H9 (cell line): Measurements from ENCODE around the gene NFASC. TPM values are rescaled to one million over a fixed set of nuclear protein-coding genes. Genes with fewer than 3 reads are reported as not detected.

Experiments
- DNase-seq: peaks from one replicate; pipeline ENCODE4 v3.0.0-alpha.2; 2017
- H2AFZ ChIP-seq: one replicate; pipeline ENCODE4 v1.6.1; 2013; ENCODE audit warnings: mild to moderate bottlenecking, low read length, control low read depth, moderate library complexity
- H2AK5ac ChIP-seq: 2 replicates; pipeline ENCODE4 v1.6.1; 2013; ENCODE audit warnings: low read length, control low read depth, mixed read lengths; ENCODE audit not compliant: insufficient read length
- H2BK120ac ChIP-seq: one replicate; pipeline ENCODE4 v1.6.1; 2013; ENCODE audit warnings: low read depth, mild to moderate bottlenecking, low read length, control low read depth, inconsistent platforms; ENCODE audit not compliant: poor library complexity, severe bottlenecking
- H2BK12ac ChIP-seq: 2 replicates; pipeline ENCODE4 v1.6.1; 2013; ENCODE audit warnings: low read length, control low read depth, mixed read lengths, low read depth; ENCODE audit not compliant: insufficient read length
- H2BK15ac ChIP-seq: 2 replicates; pipeline ENCODE4 v1.6.1; 2013; ENCODE audit warnings: low read depth, low read length, control low read depth
- H2BK20ac ChIP-seq: one replicate; pipeline ENCODE4 v1.6.1; 2013; ENCODE audit warnings: low read depth, mild to moderate bottlenecking, low read length, control low read depth, inconsistent platforms; ENCODE audit not compliant: poor library complexity, severe bottlenecking
- H2BK5ac ChIP-seq: 2 replicates; pipeline ENCODE4 v1.6.1; 2013; ENCODE audit warnings: low read length, control low read depth, mixed read lengths; ENCODE audit not compliant: insufficient read length
- H3K14ac ChIP-seq: 2 replicates; pipeline ENCODE4 v1.6.1; 2013; ENCODE audit warnings: low read length, control low read depth; ENCODE audit not compliant: insufficient read depth
- H3K18ac ChIP-seq: 2 replicates; pipeline ENCODE4 v1.6.1; 2013; ENCODE audit warnings: low read depth, mild to moderate bottlenecking, mixed read lengths, low read length, control low read depth; ENCODE audit not compliant: insufficient read length
- H3K23ac ChIP-seq: 2 replicates; pipeline ENCODE4 v1.6.1; 2013; ENCODE audit warnings: low read length, control low read depth, mixed read lengths, low read depth; ENCODE audit not compliant: insufficient read length
- H3K23me2 ChIP-seq: 2 replicates; pipeline ENCODE4 v1.6.1; 2013; ENCODE audit warnings: low read depth, mild to moderate bottlenecking, mixed read lengths, low read length, control low read depth; ENCODE audit not compliant: insufficient read length, poor library complexity, severe bottlenecking
- H3K27ac ChIP-seq: 2 replicates; pipeline ENCODE4 v1.5.1; 2013; ENCODE audit warnings: low read length, control low read depth, mixed read lengths, low read depth; ENCODE audit not compliant: insufficient read length
- H3K27me3 ChIP-seq: 2 replicates; pipeline ENCODE4 v1.6.1; 2013; ENCODE audit warnings: low read length, control low read depth, inconsistent platforms; ENCODE audit not compliant: insufficient read depth
- H3K4ac ChIP-seq: 2 replicates; pipeline ENCODE4 v1.6.1; 2013; ENCODE audit warnings: low read depth, mild to moderate bottlenecking, control low read depth, inconsistent platforms, low read length, moderate library complexity
- H3K4me1 ChIP-seq: 2 replicates; pipeline ENCODE4 v1.6.1; 2013; ENCODE audit warnings: low read length, control low read depth, inconsistent platforms; ENCODE audit not compliant: insufficient read depth
- H3K4me2 ChIP-seq: 2 replicates; pipeline ENCODE4 v1.6.1; 2013; ENCODE audit warnings: low read length, control low read depth, mixed read lengths; ENCODE audit not compliant: insufficient read length, insufficient read depth
- H3K56ac ChIP-seq: 2 replicates; pipeline ENCODE4 v1.6.1; 2013; ENCODE audit warnings: low read depth, mild to moderate bottlenecking, mixed read lengths, low read length, control low read depth; ENCODE audit not compliant: insufficient read length
- H3K79me1 ChIP-seq: 2 replicates; pipeline ENCODE4 v1.6.1; 2013; ENCODE audit warnings: low read depth, mild to moderate bottlenecking, moderate library complexity, low read length, control low read depth, inconsistent platforms; ENCODE audit not compliant: insufficient read depth, poor library complexity, severe bottlenecking
- H3K79me2 ChIP-seq: 2 replicates; pipeline ENCODE4 v1.6.1; 2013; ENCODE audit warnings: low read length, control low read depth, inconsistent platforms; ENCODE audit not compliant: insufficient read depth
- H3K9ac ChIP-seq: 2 replicates; pipeline ENCODE4 v1.6.1; 2013; ENCODE audit warnings: low read length, control low read depth, mixed read lengths; ENCODE audit not compliant: insufficient read length; ENCODE audit errors: extremely low read depth
- H3K9me3 ChIP-seq: one replicate; pipeline ENCODE4 v1.6.1; 2013; ENCODE audit warnings: low read depth, low read length, inconsistent platforms; ENCODE audit not compliant: control insufficient read depth
- H3T11ph ChIP-seq: one replicate; pipeline ENCODE4 v1.6.1; 2013; ENCODE audit warnings: mild to moderate bottlenecking, low read length, control low read depth, inconsistent platforms
- H4K20me1 ChIP-seq: one replicate; pipeline ENCODE4 v1.6.1; 2013; ENCODE audit not compliant: control insufficient read depth, insufficient read length, insufficient read depth
- H4K5ac ChIP-seq: 2 replicates; pipeline ENCODE4 v1.6.1; 2013; ENCODE audit warnings: low read depth, mild to moderate bottlenecking, mixed read lengths, low read length, control low read depth; ENCODE audit not compliant: insufficient read length
- H4K8ac ChIP-seq: replicated peaks from 2 replicates; pipeline ENCODE4 v1.6.1; 2013; ENCODE audit warnings: low read length, control low read depth, mixed read lengths, low read depth; ENCODE audit not compliant: insufficient read length
- H4K91ac ChIP-seq: 2 replicates; pipeline ENCODE4 v1.6.1; 2013; ENCODE audit warnings: low read depth, mild to moderate bottlenecking, moderate library complexity, mixed read lengths, low read length, control low read depth; ENCODE audit not compliant: insufficient read length
- H3K27ac Mint-ChIP-seq, 3 experiments: 2 replicates in 2 of 3; 3 replicates in 1 of 3; pipeline ENCODE4 v1.8.0; 2020 to 2021; ENCODE audit warnings: mixed read lengths in 3 of 3, mild to moderate bottlenecking in 1 of 3, moderate library complexity in 1 of 3
- H3K27me3 Mint-ChIP-seq: 2 replicates; pipeline ENCODE4 v1.8.0; 2021; ENCODE audit warnings: low read depth, mild to moderate bottlenecking, moderate library complexity, mixed read lengths
- H3K36me3 Mint-ChIP-seq, 3 experiments: 2 replicates in 2 of 3; 3 replicates in 1 of 3; pipeline ENCODE4 v1.8.0; 2020 to 2021; ENCODE audit warnings: low read depth in 3 of 3, mixed read lengths in 3 of 3; ENCODE audit not compliant: insufficient read depth in 1 of 3
- H3K4me1 Mint-ChIP-seq, 2 experiments: 2 replicates each; pipeline ENCODE4 v1.8.0; 2020; ENCODE audit warnings: mixed read lengths in 2 of 2
- H3K4me3 Mint-ChIP-seq, 2 experiments: 2 replicates in 1 of 2; 3 replicates in 1 of 2; pipeline ENCODE4 v1.8.0; 2020 to 2021; ENCODE audit warnings: mild to moderate bottlenecking in 2 of 2, mixed read lengths in 2 of 2, moderate library complexity in 1 of 2
- H3K9me3 Mint-ChIP-seq, 2 experiments: 2 replicates in 1 of 2; 3 replicates in 1 of 2; pipeline ENCODE4 v1.8.0; 2020; ENCODE audit warnings: mild to moderate bottlenecking in 2 of 2, mixed read lengths in 2 of 2, moderate library complexity in 1 of 2
- WGBS: extraction: QIAGEN DNeasy Blood & Tissue Kit; methylation state at CpG from one replicate; pipeline ENCODE4 v1.1.7; 2013; ENCODE audit warnings: missing lambda C conversion rate, low lambda C conversion rate, mixed read lengths; ENCODE audit not compliant: insufficient read length; ENCODE audit errors: extremely low coverage; 5-methylcytosine and 5-hydroxymethylcytosine counted together
- total RNA-seq: library from RNA; stranded (reverse); gene quantifications from 2 replicates; pipeline ENCODE4 v1.2.1, GENCODE V29; 2021
- TF ChIP-seq, protein P1 (sequence below): fragments of 200-600 bp; sonication (generic); conservative IDR thresholded peaks from 3 replicates; pipeline ENCODE4 v1.8.0; 2021; ENCODE audit warnings: antibody characterized with exemption, mild to moderate bottlenecking

NFASC gene
- total RNA-seq, 1 experiment from 2014 or later, result 5.0 TPM

DNA sequence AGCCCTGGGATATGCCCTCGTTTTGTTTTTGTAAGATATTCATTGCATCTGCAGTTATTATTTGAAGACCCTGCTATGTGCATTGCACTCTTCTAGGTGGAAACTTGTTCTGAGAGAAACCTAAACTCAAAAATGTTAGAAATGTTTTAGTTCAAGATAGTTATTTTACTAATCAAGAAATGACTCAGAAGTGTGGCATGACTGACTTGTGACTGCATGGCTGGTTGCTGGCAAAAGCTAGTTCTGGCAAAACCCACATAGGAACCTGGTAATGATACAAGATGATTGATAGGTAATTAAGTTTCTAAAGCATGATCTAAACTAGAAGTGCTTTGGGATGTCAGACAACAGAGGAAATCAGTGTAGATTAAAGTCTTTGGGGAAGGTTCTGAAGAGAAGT lies 33.8 kb upstream of the NFASC start:
- no peaks in the 10 kb centered on the region for H3K79me2 ChIP-seq
- DNase-seq, result no peak
- H2BK20ac ChIP-seq, result no peak overlapping the region
- no peaks in the 10 kb centered on the region for H3K23me2 ChIP-seq
- H3K9ac ChIP-seq, result no peak overlapping the region
- H3K23ac ChIP-seq, result no peak overlapping the region
- TF ChIP-seq, protein P1, sequence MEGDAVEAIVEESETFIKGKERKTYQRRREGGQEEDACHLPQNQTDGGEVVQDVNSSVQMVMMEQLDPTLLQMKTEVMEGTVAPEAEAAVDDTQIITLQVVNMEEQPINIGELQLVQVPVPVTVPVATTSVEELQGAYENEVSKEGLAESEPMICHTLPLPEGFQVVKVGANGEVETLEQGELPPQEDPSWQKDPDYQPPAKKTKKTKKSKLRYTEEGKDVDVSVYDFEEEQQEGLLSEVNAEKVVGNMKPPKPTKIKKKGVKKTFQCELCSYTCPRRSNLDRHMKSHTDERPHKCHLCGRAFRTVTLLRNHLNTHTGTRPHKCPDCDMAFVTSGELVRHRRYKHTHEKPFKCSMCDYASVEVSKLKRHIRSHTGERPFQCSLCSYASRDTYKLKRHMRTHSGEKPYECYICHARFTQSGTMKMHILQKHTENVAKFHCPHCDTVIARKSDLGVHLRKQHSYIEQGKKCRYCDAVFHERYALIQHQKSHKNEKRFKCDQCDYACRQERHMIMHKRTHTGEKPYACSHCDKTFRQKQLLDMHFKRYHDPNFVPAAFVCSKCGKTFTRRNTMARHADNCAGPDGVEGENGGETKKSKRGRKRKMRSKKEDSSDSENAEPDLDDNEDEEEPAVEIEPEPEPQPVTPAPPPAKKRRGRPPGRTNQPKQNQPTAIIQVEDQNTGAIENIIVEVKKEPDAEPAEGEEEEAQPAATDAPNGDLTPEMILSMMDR, result no peak
- no peak overlapping the region for H2BK15ac ChIP-seq
- H2AFZ ChIP-seq, result no peak overlapping the region
- H3K9me3 ChIP-seq, result no peaks in the 10 kb centered on the region
- H2BK120ac ChIP-seq, result no peak overlapping the region
- no peaks in the 10 kb centered on the region; the same call in 1 of the 2 replicates for H3K4me1 ChIP-seq
- H4K20me1 ChIP-seq, result no peaks in the 10 kb centered on the region
- Mint-ChIP-seq H3K27ac (no peak overlapping the region), H3K4me1 (peaks cover 10 to 23% of the 10 kb centered on the region in 2 experiments), H3K9me3 (no peaks in the 10 kb centered on the region), H3K27me3 (no peaks in the 10 kb centered on the region), H3K4me3 (no peak overlapping the region), H3K36me3 (no peaks in the 10 kb centered on the region)
- no CpG with 5 or more reads among the region's 1 CpG for WGBS
- H3K4me2 ChIP-seq, result no peak overlapping the region
- no peak overlapping the region for H2AK5ac ChIP-seq
- H3K14ac ChIP-seq, result no peak overlapping the region
- H4K5ac ChIP-seq, result no peak overlapping the region
- no peak overlapping the region for H3K27ac ChIP-seq
- no peak overlapping the region for H2BK12ac ChIP-seq
- H3K56ac ChIP-seq, result no peak overlapping the region
- no peak overlapping the region for H3T11ph ChIP-seq
- no peaks in the 10 kb centered on the region for H3K79me1 ChIP-seq
- H4K91ac ChIP-seq, result no peak overlapping the region
- no peak overlapping the region for H2BK5ac ChIP-seq
- no peak overlapping the region for H3K18ac ChIP-seq
- H3K4ac ChIP-seq, result no peak overlapping the region
- no peaks in the 10 kb centered on the region for H3K27me3 ChIP-seq
- H4K8ac ChIP-seq, result no peak overlapping the region
